ENCODE measurements around the gene SENP7.

DNA sequence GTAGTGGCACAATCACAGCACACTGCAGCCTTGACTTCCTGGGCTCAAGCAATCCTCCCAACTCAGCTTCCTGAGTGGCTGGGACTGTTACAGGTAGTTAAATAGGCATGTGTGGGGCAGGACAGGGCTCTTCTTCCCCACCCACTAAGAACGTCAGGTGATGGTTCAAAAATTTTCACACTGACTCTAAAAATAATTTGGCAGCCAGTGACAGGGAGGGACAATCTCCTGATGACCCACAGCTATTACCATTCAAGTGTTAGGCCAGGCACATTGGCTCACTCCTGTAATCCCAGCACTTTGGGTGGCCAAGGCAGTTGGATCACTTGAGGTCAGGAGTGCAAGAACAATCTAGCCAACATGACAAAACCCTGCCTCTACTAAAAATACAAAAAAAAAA, 36.5 kb upstream of the SENP7 start:
- TF ChIP-seq POLR2AphosphoS5 (IDR thresholded peaks at IDR 0.05; ENCODE audit: insufficient read depth in 1 of 2, low read depth in 1 of 2) (no peak), POLR2A (IDR thresholded peaks at IDR 0.05) (no peak)
- TF ChIP-seq, protein P1, sequence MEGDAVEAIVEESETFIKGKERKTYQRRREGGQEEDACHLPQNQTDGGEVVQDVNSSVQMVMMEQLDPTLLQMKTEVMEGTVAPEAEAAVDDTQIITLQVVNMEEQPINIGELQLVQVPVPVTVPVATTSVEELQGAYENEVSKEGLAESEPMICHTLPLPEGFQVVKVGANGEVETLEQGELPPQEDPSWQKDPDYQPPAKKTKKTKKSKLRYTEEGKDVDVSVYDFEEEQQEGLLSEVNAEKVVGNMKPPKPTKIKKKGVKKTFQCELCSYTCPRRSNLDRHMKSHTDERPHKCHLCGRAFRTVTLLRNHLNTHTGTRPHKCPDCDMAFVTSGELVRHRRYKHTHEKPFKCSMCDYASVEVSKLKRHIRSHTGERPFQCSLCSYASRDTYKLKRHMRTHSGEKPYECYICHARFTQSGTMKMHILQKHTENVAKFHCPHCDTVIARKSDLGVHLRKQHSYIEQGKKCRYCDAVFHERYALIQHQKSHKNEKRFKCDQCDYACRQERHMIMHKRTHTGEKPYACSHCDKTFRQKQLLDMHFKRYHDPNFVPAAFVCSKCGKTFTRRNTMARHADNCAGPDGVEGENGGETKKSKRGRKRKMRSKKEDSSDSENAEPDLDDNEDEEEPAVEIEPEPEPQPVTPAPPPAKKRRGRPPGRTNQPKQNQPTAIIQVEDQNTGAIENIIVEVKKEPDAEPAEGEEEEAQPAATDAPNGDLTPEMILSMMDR (IDR thresholded peaks at IDR 0.05): no peak

All from vagina (tissue), 2 donors.